Renal pelvis (tissue), 4 donors: ENCODE results near the gene GFRA4. TPM values are rescaled to one million over a fixed set of nuclear protein-coding genes. Genes with fewer than 3 reads are reported as not detected.

ENCODE experiments used
- DNase-seq: peaks from one replicate; pipeline ENCODE4 v3.0.0-alpha.2; 2013
- polyA plus RNA-seq, 3 donors: library from polyadenylated mRNA; unstranded; fragments of 120-200 nt; gene quantifications; one replicate each; pipeline ENCODE4 v1.2.1, GENCODE V29; 2013; ENCODE audit not compliant: insufficient read length in 3 of 3

Gene GFRA4
- polyA plus RNA-seq, 3 donors, result 0.16 to 0.23 (median 0.21) TPM

DNA sequence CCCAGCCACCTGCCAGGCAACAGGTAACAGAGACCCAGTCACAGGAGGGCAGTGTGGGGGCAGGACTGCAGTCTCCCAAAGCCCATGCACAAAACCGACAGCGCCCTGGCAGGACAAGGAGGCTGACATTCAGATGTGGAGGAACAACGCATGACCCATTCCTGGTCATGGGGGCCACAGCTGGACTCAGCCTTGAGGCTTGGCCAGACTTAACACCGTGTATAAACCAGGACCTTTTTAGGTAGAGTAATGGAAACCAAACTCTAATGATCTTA lies 8.1 kb downstream of the GFRA4 start:
- no peak for DNase-seq

DNA sequence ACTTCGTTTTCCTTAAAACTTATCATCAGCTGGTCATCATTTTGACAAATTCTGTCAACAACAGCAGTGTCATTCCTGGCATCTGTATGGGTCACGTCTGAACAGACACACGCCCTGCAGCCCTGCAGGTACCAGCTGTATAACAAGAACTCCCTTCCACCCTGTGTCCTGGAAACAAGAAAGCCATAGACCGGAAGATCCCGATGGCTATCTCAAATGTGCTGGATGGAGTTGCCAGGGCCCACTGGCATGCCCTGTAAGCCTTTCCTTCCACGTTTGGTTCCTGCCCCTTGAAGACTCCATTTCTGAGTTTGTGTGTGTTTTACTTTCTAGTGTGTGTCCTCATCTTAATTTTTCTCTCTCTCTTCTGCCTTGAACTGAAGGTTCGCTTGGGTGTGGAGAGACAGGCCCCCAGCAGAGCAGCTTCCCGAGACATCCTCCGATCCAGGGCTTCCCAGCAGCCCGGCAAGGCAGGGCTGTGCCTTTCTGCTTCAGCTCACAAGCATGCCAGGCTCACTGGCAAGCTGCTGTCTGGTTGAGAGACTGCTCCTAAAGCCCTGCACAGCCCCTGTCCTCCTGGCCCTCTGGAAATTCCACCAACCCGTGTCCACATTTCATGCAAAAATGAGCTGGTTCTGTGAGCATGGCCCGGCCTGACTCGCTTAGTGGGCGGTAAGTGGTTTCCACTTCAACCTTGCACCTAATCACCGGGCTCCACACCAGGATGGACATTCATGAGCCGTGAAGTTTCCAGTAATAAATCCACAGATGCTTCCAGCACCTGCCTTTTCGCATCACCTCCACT lies 8.7 kb downstream of the GFRA4 start:
- peak; percentile 66 for DNase-seq

GRCh38 chr20:3653921-3654320 lies 9.3 kb downstream of the GFRA4 start:
- no peak for DNase-seq

DNA sequence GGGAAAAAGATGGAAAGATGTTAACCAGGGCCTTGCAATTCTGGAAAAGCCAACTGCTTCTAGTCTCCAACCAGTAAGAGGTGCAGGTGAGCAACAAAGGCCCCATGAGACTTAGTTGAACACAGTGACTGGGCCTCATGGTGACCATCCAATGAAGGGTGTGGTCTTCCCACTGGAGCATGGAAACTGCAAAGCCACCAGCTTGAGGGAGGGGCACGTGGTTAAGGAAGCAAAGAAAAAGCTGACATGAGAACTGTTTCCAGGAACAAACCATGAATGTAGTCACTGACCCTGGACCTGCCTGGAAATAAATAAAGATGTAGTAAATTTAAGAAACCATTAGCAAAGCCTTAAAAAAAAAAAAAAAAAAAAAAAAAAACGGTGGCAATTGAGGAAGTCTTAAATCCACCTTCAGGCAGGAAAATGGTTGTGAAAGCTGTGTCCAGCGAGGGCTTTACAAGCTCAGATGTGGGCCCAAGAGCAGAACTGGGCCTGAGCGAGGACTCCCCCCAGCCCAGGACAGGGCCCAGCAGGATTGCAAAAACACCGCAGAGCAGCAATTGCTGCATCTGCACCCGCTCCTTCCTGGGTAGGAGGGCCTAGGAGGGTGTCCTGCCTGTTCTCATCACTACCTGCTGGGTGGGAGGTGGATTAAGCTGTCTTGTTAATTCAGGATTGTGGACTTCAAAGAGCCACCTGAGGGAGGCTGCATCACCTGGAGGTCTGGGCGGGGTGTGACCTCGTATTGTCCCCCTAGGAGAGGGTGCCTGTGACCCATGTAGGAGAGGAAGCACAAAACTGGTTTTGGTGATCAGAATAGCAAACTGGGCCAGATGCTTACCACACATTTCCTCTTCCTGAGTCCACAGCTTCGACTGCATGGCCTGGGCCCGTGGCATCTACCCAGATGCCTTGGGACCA lies 10.3 kb downstream of the GFRA4 start:
- peak; percentile 45 for DNase-seq

GRCh38 chr20:3652221-3652620 lies 11.0 kb downstream of the GFRA4 start:
- no peak for DNase-seq

GRCh38 chr20:3651204-3651962 lies 11.8 kb downstream of the GFRA4 start:
- no peak for DNase-seq

DNA sequence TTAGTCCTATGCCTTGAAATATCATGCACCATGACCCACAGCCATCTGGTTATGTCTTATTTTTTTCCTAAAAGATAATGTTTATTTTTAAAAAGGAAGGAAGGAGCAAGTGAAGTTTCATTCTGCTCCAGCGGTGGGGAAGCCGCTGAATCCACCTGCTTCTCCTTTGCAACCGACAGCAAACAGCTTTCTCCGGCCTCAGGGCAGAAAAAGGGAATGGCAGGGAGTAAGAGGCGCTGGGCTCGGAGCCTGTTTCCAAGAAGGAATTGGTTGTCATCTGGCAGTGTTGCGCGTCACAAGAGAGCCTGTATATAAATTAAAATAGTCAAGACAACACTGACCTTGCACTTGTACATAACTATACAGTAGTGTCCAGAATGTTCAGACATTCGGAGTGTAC lies 14.2 kb downstream of the GFRA4 start:
- DNase-seq, result no peak

- no peak for DNase-seq
Measured at GRCh38 chr20:3647473-3647872, 15.7 kb downstream of the GFRA4 start.

- no peak for DNase-seq
Measured at GRCh38 chr20:3646651-3647050, 16.5 kb downstream of the GFRA4 start.

DNA sequence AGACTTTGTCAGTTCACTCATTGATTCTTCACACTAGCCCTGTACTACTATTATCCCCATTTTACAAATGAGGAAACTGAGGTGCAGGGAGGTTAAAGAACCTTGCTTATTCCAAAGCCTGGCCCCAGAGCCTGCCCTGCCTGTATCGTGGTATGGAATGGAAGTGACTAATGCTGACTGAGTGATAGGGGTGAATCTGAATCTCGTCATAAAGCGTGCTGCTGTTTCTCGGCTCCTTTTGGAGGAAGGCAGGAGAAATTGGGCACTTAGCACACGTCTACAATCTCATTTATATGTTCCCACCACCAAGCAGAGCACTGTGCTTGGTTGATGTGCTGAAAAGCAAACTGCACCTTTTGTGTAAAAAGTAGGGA lies 17.1 kb downstream of the GFRA4 start:
- DNase-seq, result no peak

DNA sequence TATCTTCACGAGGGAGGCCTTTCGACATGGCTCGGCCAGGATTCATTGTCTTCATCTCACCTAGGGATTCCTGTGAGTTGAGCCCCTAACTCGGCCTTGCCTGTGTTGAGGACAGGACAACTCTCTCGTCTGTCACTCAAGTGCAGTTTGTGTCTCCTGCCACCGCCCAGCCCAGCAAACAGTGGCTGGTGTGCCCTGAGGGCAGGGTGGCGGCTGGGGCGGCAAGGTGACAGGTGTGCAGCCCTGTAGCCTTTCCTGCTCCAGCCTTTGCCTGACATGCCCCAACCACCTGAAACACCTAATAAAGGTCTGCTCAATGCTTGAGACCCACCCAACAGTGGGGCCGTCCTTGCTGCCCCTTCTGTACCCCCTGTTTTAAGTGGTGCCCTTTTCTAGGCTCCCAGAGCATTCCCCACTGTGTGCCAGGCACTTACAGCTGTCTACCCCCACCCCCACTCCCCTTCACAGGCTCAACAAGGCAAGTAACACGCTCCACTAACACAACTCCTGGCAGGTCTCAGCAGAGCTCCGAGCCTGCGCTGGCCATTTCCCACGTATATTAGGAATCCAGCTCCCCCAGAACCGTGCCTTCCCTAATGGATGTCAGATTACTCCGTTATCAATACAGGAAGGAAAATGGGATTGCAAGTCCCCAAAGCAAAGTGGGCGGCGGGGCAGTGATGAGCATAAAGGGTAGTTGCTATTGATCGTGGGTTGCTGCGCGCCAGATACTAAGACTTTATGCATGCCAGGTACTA lies 17.7 kb downstream of the GFRA4 start:
- DNase-seq, result no peak

DNA sequence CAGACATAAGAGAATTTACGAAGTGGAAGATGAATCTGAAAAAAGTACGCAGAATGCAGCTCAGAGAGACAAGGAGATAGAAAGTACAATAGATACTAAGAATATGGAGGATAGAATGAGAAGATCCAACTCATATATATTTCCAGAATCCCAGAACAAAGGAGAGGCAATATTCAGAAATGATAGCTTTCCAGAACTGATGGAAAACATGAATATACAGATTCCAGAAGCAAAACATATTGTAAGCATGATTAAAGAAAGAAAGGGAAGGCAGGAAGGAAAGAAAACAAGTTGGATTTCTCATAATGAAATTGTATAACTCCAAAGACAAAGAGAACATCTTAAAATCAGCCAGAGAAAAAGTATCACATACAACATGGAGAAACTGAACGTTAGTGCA lies 22.9 kb downstream of the GFRA4 start:
- no peak for DNase-seq

GRCh38 chr20:3635346-3635745 lies 27.9 kb downstream of the GFRA4 start:
- DNase-seq, result no peak

GRCh38 chr20:3633913-3634478 lies 29.2 kb downstream of the GFRA4 start:
- DNase-seq, result no peak

DNA sequence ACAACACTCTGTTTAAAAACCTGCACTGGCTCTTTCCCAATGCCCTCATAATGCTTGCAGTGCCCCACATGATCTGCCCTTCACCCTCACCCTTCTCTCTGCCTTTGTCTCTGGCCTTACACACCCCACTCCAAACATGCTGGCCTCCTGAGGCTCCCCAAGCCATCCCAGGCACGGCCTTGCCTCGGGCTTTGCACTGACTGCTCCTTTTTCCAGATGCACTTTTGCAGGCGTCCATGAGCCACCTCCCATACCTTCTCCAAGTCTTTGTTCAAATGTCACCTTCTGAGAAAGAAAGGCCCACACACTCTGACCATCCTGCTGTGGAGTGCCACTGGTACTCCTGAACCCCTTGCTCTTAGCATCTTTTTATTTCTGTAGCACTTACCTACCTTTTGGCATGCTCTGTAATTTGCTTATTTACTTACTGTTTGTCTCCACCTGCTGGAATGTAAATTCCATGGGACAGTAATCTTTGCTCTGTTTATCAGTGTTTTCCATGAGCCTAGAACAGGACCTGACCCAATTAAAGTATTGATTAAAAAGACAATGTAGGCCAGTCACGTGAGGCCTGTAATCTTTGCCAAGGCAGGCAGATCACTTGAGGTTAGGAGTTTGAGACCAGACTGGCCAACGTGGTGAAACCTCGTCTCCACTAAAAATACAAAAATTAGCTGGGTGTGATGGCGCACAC lies 30.7 kb downstream of the GFRA4 start:
- no peak for DNase-seq

GRCh38 chr20:3631534-3631933 lies 31.7 kb downstream of the GFRA4 start:
- no peak for DNase-seq

DNA sequence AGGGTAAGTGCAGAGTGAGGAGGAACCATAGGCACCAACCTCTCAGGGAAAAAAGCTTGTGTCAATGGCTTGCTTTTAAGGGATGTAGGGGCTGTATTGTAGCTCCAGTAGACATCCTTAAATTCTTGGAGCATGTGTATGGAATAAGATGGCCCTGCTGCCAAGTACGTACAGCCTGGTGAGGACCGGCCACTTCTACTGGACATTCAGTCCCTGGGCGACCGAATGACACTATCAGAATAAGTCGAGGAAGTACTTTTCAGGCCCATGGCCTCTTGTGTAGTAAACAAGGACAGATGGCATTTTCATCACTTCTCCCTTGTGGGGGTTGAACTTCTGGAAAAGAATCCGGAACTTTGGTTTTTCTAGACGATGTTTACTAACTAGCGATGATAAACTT lies 32.8 kb downstream of the GFRA4 start:
- no peak for DNase-seq

GRCh38 chr20:3629893-3630292 lies 33.3 kb downstream of the GFRA4 start:
- DNase-seq, result no peak

DNA sequence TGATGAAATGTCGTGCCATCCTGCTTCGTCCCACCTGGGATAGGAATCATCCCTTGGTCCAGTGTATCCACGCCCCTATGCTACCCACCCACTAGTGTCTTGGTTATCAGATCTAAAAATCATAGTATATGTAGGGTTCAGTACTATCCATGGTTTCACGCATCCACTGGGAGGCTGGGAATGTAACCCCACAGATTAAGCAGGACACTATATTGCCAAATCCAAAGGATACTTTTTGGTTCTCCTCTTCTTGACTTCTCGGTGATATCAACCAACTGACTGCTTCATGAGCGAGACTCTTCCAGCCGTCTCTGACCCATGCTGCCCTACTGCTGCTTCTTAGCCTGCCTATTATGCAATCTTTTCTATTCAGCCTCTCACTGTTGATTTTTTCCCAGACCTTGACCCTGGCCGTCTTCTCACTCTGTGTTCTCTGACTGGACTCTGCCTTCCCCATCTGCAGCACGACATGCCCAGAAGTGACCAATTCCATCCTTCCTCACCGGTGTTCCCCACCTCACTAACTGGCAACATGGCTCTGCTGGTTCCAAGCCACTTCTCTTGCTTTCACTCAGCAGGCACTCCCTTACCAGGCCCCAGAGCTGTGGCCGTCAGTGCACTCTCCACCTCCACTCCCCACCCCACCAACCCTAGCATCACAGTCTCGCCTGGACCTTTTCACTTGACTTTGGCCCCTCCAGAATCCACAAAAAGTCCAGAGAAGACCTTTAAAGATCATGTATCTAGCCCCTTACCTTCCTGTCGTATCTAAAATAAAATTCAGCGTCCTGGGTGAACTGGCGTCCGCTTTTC lies 34.5 kb downstream of the GFRA4 start:
- DNase-seq, result no peak

DNA sequence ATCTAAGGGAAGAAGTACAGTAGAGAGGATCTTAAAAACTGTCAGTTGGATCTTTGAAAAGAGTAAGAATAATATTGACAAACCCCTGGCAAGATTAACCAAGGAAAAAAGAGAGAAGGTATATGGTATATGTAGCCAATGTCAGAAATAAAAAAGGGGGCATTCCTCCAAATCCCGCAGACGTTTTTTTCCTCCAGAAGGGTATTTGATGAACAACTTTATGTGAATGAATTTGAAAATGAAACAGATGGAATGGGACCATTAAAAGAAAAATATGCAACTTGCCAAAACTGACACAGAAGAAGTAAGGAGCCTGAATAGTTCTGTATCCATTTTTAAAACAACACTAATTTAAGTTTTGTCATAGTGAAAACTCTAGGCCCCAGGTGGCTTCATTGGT lies 35.7 kb downstream of the GFRA4 start:
- DNase-seq, result no peak
